ENCODE results near the gene TXNDC8. TPM values are rescaled to one million over a fixed set of nuclear protein-coding genes. Genes with fewer than 3 reads are reported as not detected.

Gene TXNDC8
- total RNA-seq, 1 donor from 2014 or later, result not detected

GRCh38 chr9:110329639-110330230 lies 7.9 kb downstream of the TXNDC8 start:
- no peak for DNase-seq (ENCODE audit: low spot score, unreplicated experiment)
- no peak for TF ChIP-seq CTCF (IDR thresholded peaks at IDR 0.05; ENCODE audit: unreplicated experiment)
- H3K27me3 Mint-ChIP-seq, result no peaks in the 10 kb centered on the region
- H3K4me3 Mint-ChIP-seq (ENCODE audit: low read depth), result no peak overlapping the region
- no peaks in the 10 kb centered on the region for H3K9me3 Mint-ChIP-seq (ENCODE audit: low read depth)
- no peaks in the 10 kb centered on the region for H3K36me3 Mint-ChIP-seq (ENCODE audit: insufficient read depth)
- no peaks in the 10 kb centered on the region for H3K4me1 Mint-ChIP-seq (ENCODE audit: low read depth)
- H3K27ac Mint-ChIP-seq, result no peak overlapping the region

GRCh38 chr9:110328763-110329162 lies 8.9 kb downstream of the TXNDC8 start:
- Mint-ChIP-seq H3K27ac (no peak overlapping the region), H3K4me3 (ENCODE audit: low read depth) (no peak overlapping the region), H3K36me3 (ENCODE audit: insufficient read depth) (no peaks in the 10 kb centered on the region)

GRCh38 chr9:110327716-110328115 lies 9.9 kb downstream of the TXNDC8 start:
- H3K9me3 Mint-ChIP-seq (ENCODE audit: low read depth), result no peaks in the 10 kb centered on the region
- no peak for TF ChIP-seq CTCF (IDR thresholded peaks at IDR 0.05; ENCODE audit: unreplicated experiment)
- no peak overlapping the region for H3K27ac Mint-ChIP-seq

More at GRCh38 chr9:110328763-110329162, 8.9 kb downstream of the TXNDC8 start:
- no peak for TF ChIP-seq CTCF (IDR thresholded peaks at IDR 0.05; ENCODE audit: unreplicated experiment)
- H3K9me3 Mint-ChIP-seq (ENCODE audit: low read depth), result no peaks in the 10 kb centered on the region
- H3K27me3 Mint-ChIP-seq, result no peaks in the 10 kb centered on the region
- H3K4me1 Mint-ChIP-seq (ENCODE audit: low read depth), result no peaks in the 10 kb centered on the region
- DNase-seq (ENCODE audit: low spot score, unreplicated experiment), result no peak

GRCh38 chr9:110323818-110324217 lies 13.8 kb downstream of the TXNDC8 start:
- no peaks in the 10 kb centered on the region for H3K9me3 Mint-ChIP-seq (ENCODE audit: low read depth)
- H3K27me3 Mint-ChIP-seq, result no peaks in the 10 kb centered on the region

More at GRCh38 chr9:110327716-110328115, 9.9 kb downstream of the TXNDC8 start:
- Mint-ChIP-seq H3K4me3 (ENCODE audit: low read depth) (no peak overlapping the region), H3K4me1 (ENCODE audit: low read depth) (no peaks in the 10 kb centered on the region), H3K36me3 (ENCODE audit: insufficient read depth) (no peaks in the 10 kb centered on the region), H3K27me3 (no peaks in the 10 kb centered on the region)
- DNase-seq (ENCODE audit: low spot score, unreplicated experiment), result no peak

More at GRCh38 chr9:110323818-110324217, 13.8 kb downstream of the TXNDC8 start:
- Mint-ChIP-seq H3K4me3 (ENCODE audit: low read depth) (no peak overlapping the region), H3K4me1 (ENCODE audit: low read depth) (no peaks in the 10 kb centered on the region), H3K27ac (no peak overlapping the region), H3K36me3 (ENCODE audit: insufficient read depth) (no peaks in the 10 kb centered on the region)
- TF ChIP-seq CTCF (IDR thresholded peaks at IDR 0.05; ENCODE audit: unreplicated experiment), result no peak
- DNase-seq (ENCODE audit: low spot score, unreplicated experiment), result no peak

Data from progenitor cell of endocrine pancreas (in vitro differentiated cells).